Epithelial cell of proximal tubule (primary cell): ENCODE results near the gene TNIK. TPM values are rescaled to one million over a fixed set of nuclear protein-coding genes. Genes with fewer than 3 reads are reported as not detected.

Experiments used
- DNase-seq: peaks from one replicate; pipeline ENCODE4 v3.0.0-alpha.2; 2011; ENCODE audit warnings: low read depth
- H3K4me3 ChIP-seq: 2 replicates; pipeline ENCODE4 v1.5.1; 2011; ENCODE audit warnings: low read depth, mild to moderate bottlenecking, low read length
- total RNA-seq: library from RNA; depleted of rRNA; stranded (reverse); fragments of >200 nt; gene quantifications from 2 replicates; pipeline ENCODE4 v1.2.3, GENCODE V29; 2015
- TF ChIP-seq, protein P1 (sequence below): conservative IDR thresholded peaks from 2 replicates; pipeline ENCODE4 v1.5.1; 2012; ENCODE audit warnings: low read depth, mild to moderate bottlenecking, low read length

TNIK gene
- total RNA-seq, 1 donor from 2014 or later = 11.8 TPM

DNA sequence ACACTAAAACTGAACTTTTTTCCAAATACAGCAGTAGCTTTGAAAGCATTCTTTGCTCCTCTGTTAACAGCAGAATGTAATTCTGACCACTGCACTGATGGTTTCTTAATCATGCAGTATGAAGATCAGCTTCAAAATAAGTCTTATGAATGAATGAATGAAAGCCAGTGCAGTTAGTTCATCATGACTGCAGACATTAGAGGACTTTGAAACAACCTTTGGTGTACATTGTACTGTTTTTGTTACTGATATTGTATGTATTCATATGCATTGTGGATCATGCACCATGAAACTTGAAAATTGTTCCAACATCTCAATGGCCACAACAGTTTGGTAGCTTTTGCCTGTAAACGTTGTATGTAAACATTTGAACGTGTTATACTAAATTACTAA is 1.3 kb upstream of the TNIK start:
- H3K4me3 ChIP-seq = peak overlapping the region; percentile 86
- TF ChIP-seq, protein P1, sequence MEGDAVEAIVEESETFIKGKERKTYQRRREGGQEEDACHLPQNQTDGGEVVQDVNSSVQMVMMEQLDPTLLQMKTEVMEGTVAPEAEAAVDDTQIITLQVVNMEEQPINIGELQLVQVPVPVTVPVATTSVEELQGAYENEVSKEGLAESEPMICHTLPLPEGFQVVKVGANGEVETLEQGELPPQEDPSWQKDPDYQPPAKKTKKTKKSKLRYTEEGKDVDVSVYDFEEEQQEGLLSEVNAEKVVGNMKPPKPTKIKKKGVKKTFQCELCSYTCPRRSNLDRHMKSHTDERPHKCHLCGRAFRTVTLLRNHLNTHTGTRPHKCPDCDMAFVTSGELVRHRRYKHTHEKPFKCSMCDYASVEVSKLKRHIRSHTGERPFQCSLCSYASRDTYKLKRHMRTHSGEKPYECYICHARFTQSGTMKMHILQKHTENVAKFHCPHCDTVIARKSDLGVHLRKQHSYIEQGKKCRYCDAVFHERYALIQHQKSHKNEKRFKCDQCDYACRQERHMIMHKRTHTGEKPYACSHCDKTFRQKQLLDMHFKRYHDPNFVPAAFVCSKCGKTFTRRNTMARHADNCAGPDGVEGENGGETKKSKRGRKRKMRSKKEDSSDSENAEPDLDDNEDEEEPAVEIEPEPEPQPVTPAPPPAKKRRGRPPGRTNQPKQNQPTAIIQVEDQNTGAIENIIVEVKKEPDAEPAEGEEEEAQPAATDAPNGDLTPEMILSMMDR = no peak
- no peak for DNase-seq

DNA sequence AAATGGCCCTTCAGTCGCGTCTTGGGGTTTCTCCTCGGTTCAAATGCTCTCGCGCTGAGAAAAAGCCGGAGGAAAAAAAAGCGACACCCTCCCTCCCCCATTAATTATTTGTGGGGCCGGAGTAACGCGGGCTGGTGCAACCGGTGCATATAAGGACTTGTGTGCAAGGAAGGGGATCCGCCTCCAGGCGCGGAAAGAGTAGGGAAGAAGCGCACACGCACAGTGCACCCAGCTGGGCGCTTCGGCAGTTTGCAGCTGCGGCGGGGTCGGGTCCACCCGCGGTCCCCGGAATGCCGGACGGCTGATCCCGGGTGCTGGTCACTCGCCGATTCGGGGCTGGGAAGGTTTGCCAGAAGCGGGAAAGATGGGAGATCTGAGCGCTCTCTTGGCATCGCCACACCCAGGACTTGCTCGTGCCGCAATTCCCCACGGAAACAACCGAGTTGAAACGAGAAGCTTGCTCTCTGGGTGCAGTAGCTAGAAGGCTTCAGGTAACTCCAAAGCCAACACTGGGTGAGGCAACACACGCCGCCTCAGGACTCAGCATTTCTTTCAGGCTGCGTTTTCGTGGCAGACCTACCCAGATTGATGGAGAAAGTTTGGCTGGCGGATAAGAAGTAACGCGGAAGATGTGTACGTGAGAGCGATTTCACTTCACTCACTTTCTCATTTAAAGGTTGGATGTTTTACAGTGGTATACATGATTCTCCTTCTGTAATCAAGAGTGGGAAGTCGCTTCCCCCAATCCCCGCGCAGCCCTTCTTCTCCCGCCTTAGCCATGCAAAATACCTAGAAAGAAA is 720 bp upstream of the TNIK start:
- peak overlapping the region; percentile 86 for H3K4me3 ChIP-seq
- peak; percentile 45 for DNase-seq
- TF ChIP-seq, protein P1 = peak; percentile 15

DNA sequence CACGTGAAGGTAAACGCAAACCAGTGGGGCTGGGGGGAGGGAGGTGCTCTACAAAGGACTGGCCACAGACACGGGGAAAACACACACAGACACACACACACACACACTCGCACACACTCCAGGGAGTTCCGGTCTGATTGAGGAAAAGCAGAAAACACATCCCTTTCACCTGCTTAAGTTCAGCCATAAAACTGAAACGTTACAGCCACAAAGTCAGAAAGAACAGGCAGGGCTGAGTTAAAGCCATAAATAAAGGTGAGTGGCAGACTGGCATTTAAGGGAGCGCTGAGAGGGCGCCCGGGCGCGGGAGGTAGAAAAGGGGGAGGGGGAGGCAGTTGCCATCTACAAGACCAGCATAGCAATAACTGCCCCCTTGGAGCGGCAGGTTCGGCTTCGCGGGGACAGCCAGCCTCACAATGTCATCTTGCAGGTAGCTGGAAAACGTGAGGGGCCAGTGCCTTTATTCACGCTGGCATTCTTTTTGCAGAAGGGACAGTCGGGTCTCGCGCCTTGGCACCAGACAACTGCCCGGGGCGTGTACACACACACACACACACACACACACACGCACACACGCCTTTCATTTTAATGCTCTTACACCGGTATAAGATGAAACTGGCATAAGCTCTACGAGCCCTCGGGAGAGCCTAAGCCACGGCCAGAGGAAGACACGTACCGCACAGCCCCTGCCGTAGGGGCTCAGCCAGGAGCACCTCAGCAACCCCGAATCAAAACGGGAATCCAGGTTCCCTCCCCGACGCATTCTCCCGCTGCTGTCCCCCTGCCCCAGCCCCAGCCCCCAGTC is 866 bp downstream of the TNIK start:
- no peak for DNase-seq
- H3K4me3 ChIP-seq = peak overlapping the region; percentile 86
- TF ChIP-seq, protein P1 = no peak

DNA sequence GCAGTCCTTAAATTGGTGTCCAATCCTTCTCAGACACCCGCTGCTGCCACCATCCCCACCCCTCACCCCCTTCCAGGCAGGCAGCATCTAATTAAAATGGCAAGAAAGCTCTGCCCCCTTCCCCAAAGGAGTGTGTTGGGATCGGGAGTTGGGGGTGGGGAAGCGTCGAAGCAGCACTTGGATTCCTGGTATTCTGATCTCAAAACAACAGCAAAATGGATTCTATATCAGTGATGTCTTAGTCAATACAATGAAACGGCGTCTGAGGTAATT is 1.4 kb downstream of the TNIK start:
- peak overlapping the region; percentile 86 for H3K4me3 ChIP-seq
- DNase-seq = no peak
- TF ChIP-seq, protein P1 = no peak

DNA sequence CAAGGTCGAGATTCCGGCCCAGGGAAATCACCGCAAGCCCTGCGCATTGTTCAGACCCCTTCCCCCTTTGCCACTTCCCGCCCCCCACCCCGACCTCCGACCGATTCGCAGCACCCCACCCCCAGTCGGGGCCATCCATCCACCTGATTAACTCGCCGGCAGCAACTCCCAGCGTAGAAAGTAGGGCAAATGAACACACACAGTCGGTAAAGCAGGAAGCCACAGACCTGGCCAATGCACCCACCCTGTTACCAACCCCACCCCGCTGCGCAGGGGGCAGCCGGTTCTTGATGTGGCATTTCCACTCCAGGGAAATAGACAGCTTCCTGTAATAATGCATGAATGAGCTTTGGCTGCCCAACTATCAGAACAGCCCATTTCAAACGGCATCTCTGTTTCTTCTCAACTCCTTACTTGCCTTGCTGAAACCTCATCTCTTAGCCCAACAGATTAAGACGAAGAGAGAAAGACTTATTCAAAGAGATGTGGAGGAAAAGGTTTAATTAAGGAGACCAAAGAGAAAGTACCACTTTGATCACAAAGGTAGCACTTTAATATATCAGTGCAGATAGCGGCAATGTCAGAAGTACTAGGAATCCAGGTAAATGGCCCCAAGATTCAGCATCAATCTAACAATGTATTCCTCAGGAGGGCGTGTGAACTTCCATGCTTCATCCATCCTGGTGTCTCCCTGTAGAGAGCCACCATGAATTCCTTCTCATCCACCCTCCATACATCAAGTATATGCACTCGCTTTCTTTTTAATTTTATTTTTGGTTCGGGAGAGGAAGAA is 1.9 kb downstream of the TNIK start:
- TF ChIP-seq, protein P1 = no peak
- DNase-seq = no peak

DNA sequence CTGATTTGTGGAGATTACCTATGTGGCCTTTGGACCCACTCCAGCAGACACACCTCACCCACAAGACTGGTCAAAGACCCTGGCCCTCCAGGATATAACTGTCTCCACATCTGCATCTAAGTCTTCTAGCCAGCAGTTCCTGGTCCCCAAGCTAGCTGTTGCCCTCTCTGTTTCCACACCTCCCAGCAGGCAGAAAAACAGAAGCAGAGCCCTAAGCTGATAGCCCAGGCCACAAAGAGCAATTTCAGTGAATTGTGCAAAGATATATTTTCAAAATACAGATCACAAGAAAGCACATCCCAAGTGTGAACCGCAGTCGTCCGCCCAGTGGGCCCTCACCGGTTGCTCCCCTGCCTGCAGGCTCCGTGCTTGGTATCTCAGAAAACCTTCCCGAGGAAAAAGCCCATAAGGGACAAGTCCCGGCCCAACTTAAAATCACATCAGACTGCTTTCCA is 2.6 kb downstream of the TNIK start:
- DNase-seq = no peak
- peak overlapping the region; percentile 86 for H3K4me3 ChIP-seq
- TF ChIP-seq, protein P1 = no peak

More for the DNA sequence above, 1.9 kb downstream of the TNIK start:
- peak overlapping the region; percentile 86 for H3K4me3 ChIP-seq
